Activated T-helper 1 cell treated with anti-CD3 and anti-CD28 coated beads, Interleukin-12 subunit alpha, Interleukin-12 subunit beta, Interleukin-2, Interleukin-4 antibody, amounts not matched to agents 30 ng/mL and 10 ng/mL and 1 ng/mL, durations not matched to agents 14 hours and 24 hours and 36 hours (primary cell): ENCODE data around the gene SCAMP1. TPM values are rescaled to one million over a fixed set of nuclear protein-coding genes. Genes with fewer than 3 reads are reported as not detected.
"Not testable (repeated sequence)": the region's sequence is repeated elsewhere in the genome, so short reads cannot be mapped to it uniquely, and the experiment has no call there.

Experiments
- DNase-seq: peaks from one replicate; pipeline ENCODE4 v3.0.0; 2021; ENCODE audit warnings: low spot score
- H3K27ac Mint-ChIP-seq: one replicate; pipeline ENCODE4 v1.8.0; 2021; ENCODE audit warnings: mild to moderate bottlenecking, mixed read lengths
- H3K27me3 Mint-ChIP-seq: one replicate; pipeline ENCODE4 v1.8.0; 2022; ENCODE audit warnings: mild to moderate bottlenecking, moderate library complexity, mixed read lengths; ENCODE audit not compliant: insufficient read depth
- H3K36me3 Mint-ChIP-seq: one replicate; pipeline ENCODE4 v1.8.0; 2021; ENCODE audit warnings: low read depth, mixed read lengths
- H3K4me1 Mint-ChIP-seq: one replicate; pipeline ENCODE4 v1.8.0; 2021; ENCODE audit warnings: low read depth, mixed read lengths
- H3K4me3 Mint-ChIP-seq: one replicate; pipeline ENCODE4 v1.8.0; 2021; ENCODE audit warnings: mild to moderate bottlenecking, moderate library complexity, mixed read lengths
- H3K9me3 Mint-ChIP-seq: one replicate; pipeline ENCODE4 v1.8.0; 2021; ENCODE audit warnings: mixed read lengths
- intact Hi-C: fragments of 100-400 bp; cut with micrococcal nuclease; formaldehyde crosslinking; loops from one replicate; pipeline ENCODE4 v1.15.1; 2024
- total RNA-seq: library from RNA; stranded (reverse); gene quantifications from 2 replicates; pipeline ENCODE4 v1.2.3, GENCODE V29; 2022

The SCAMP1 gene
- total RNA-seq, 1 donor from 2014 or later, result 21.3 TPM

DNA sequence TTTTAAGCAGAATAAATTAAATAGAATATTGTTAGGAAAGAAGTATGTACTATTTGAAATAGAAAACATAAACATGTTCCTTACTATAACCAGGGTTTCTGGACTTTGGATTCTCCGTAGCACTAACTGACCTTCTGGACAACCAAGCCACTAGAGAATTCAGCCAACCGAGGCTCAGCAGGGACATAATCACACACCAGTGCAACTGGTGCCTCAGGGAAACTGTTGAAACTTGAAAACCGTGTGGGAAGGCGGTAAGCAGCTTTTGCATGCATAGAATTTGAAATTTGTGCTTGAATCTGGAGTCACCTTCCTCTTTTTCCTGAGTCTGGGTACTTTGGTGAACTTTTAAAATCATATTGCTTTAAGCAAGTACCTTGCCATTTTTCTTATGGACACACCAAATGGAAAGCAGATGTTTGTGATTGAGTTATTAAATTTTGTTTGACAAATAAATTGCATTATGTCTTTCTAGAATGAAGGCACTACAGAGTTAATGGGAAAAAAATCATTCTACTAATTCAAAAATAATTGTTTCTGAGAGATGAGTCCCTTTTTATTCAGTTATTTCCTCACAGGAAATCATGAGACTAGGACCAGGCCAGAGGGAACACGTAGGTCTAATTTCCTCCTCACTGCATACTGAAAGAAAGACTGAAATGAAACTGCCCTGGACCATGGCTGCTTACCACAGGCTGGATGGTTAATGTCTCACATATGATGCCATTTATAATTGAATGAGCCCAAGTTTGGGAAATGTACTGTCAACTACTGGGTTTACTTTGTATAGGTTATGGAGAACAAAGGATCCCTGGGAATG is 20.6 kb upstream of the SCAMP1 start:
- H3K4me3 Mint-ChIP-seq, result no peak overlapping the region
- DNase-seq, result no peak
- H3K4me1 Mint-ChIP-seq, result no peaks in the 10 kb centered on the region
- peaks cover 6% of the 10 kb centered on the region for H3K9me3 Mint-ChIP-seq
- H3K27ac Mint-ChIP-seq, result no peak overlapping the region
- peaks cover 5% of the 10 kb centered on the region for H3K27me3 Mint-ChIP-seq
- intact Hi-C loops, result no loop called here
- no peaks in the 10 kb centered on the region for H3K36me3 Mint-ChIP-seq

DNA sequence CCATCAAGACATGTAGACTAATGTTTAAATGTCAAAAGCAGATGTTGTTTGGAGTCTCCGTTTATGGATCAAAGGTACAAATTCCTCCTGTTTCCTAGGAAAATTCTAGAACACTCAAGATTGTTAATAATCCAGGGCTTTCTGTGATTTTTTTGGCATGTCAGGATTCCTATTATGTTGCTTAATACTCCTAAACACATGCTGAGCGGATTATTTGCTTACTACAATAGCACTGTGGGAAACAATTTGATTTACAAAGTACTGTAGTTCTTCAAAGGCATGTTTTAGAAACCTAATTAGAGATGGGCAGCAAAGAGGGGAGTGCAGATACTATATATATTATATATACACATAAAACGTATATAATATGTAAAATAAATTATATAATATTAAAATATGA is 19.0 kb upstream of the SCAMP1 start:
- Mint-ChIP-seq H3K4me1 (no peaks in the 10 kb centered on the region), H3K9me3 (peaks cover 6% of the 10 kb centered on the region), H3K27ac (no peak overlapping the region), H3K36me3 (no peaks in the 10 kb centered on the region), H3K27me3 (no peaks in the 10 kb centered on the region), H3K4me3 (no peak overlapping the region)
- DNase-seq, result no peak
- intact Hi-C loops, result no loop called here

DNA sequence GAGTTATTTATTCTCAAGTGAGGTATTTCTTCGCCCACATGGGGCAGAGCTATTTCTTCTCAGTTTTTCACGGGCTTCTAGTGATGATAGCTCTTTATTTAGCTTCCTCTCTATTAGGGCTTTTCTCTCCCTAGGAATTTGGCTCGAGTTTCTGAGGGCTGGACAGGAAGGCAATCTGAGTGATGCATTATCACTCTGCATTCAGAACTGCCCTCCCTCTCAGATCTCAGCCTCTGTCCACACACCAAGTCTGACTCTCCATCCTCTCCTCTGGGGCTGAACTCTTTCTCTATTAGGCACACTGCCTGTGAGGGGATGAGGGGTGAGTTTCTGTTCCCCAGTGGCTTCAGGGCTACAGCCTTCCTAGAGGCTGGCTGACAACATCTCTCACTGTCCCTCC is 14.9 kb upstream of the SCAMP1 start:
- H3K9me3 Mint-ChIP-seq, result no peaks in the 10 kb centered on the region
- H3K4me1 Mint-ChIP-seq, result no peaks in the 10 kb centered on the region
- no peak overlapping the region for H3K4me3 Mint-ChIP-seq
- H3K36me3 Mint-ChIP-seq, result no peaks in the 10 kb centered on the region
- no peak overlapping the region for H3K27ac Mint-ChIP-seq
- H3K27me3 Mint-ChIP-seq, result peaks cover 6% of the 10 kb centered on the region
- DNase-seq, result no peak
- intact Hi-C loops, result no loop called here

DNA sequence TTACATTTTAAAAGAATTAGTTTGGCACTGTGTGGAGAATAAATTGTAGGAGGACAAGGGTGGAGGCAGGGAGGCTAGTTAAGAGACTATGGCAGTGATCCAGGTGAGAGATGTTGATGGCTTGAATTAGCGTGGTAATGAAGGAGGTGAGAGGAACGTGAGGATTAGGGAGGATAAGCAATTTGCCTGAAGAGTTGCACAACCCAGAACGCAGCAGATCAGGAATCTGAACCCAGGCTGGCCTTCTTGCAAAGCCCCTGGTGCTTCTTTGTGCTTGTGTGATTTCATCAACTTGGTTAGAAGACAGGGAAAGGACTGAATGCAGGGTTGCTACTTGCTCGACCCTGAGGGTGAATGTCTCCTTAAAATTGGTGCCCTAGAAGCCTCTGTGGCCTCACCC is 6.9 kb upstream of the SCAMP1 start:
- Mint-ChIP-seq H3K27me3 (peaks cover 12% of the 10 kb centered on the region), H3K27ac (no peak overlapping the region), H3K9me3 (no peaks in the 10 kb centered on the region), H3K4me3 (no peak overlapping the region), H3K36me3 (peaks cover 4% of the 10 kb centered on the region), H3K4me1 (peaks cover 4% of the 10 kb centered on the region)
- intact Hi-C loops, result no loop called here
- no peak for DNase-seq

DNA sequence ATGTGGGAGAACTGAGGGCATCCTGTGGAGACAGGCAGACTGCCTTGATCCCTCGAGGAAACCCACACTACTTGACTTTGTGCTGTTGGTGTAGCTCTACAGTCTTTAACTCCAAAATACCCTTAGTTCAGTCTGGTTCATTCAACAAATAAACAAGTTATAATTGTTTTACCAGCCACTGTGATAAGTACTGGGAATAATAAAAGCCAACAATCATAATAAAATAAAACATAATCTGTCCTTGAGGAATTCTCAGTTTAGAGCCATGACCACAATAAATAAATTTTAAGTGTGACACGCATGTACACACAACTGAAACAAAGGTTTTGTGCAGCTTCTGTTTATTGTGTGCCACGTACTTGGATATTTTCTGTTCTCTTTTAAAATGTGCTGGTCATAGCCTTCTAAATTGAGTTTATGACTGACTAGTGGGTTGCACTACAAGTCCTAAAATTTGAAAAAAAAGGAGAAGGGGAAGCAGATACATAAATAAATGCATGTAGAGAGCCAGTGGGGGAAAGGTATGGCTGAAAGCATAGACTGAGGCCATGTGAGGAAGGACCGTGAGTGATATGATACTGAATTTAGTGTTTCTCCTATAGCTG is 6.2 kb upstream of the SCAMP1 start:
- Mint-ChIP-seq H3K9me3 (no peaks in the 10 kb centered on the region), H3K36me3 (peaks cover 8% of the 10 kb centered on the region), H3K4me3 (no peak overlapping the region), H3K27me3 (peaks cover 12% of the 10 kb centered on the region), H3K27ac (no peak overlapping the region), H3K4me1 (peaks cover 10% of the 10 kb centered on the region)
- no peak for DNase-seq
- intact Hi-C loops, result no loop called here

DNA sequence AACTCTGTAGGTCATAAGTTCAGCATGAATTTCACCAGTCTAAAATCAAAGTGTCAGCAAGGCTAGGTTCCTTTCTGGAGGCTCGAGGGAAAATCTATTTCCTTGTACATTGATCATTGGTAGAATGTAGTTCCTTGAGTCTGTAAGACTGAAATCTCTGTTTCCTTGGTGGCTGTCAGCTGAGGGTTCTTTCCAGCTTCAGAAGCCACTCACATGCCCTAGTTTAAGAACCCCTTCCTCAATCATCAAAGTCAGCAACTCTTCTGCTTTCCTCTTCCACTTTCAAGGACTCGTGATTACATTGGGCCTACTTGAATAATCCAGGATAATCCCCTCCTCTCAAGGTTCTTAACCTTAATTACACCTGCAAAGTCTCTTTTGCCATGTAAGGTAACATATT is 4.9 kb upstream of the SCAMP1 start:
- Mint-ChIP-seq H3K36me3 (peaks cover 10% of the 10 kb centered on the region), H3K4me3 (no peak overlapping the region), H3K27me3 (peaks cover 6% of the 10 kb centered on the region), H3K9me3 (no peaks in the 10 kb centered on the region), H3K4me1 (peaks cover 17% of the 10 kb centered on the region), H3K27ac (no peak overlapping the region)
- no peak for DNase-seq
- intact Hi-C loops, result no loop called here

DNA sequence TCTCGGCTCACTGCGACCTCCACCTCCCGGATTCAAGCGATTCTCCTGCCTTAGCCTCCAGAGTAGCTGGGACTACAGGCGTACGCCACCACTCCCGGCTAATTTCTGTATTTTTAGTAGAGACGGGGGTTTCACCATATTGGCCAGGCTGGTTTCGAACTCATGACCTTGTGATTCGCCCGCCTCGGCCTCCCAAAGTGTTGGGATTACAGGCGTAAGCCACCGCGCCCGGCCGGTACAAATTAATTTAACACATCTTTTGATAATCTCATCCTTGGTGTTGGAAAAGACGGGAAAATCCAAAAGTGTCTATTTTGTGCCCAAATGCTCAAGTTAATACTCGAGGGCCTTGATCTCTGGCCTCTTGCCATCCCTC is 974 bp upstream of the SCAMP1 start:
- H3K4me1 Mint-ChIP-seq, result peaks cover 32% of the 10 kb centered on the region
- intact Hi-C loops, H3K27me3 Mint-ChIP-seq, H3K9me3 Mint-ChIP-seq, DNase-seq: not testable (repeated sequence)
- H3K4me3 Mint-ChIP-seq, result peak overlapping the region; percentile 98
- peak overlapping the region; percentile 92 for H3K27ac Mint-ChIP-seq
- H3K36me3 Mint-ChIP-seq, result peaks cover 10% of the 10 kb centered on the region

DNA sequence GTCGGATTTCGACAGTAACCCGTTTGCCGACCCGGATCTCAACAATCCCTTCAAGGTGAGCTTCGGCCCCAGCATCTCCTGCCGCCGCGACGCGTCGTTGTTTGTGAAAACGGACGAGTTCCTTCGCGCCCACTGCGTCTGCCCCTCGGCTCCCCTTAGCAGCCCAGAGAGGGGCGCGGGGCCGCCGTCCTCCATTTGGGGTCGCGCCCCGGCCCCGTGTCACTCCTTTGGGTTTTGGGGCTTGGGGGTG is 182 bp downstream of the SCAMP1 start:
- Mint-ChIP-seq H3K4me3 (peak overlapping the region; percentile 98), H3K4me1 (peaks cover 32% of the 10 kb centered on the region), H3K9me3 (no peaks in the 10 kb centered on the region), H3K27ac (peak overlapping the region; percentile 92), H3K36me3 (peaks cover 10% of the 10 kb centered on the region), H3K27me3 (no peaks in the 10 kb centered on the region)
- DNase-seq, result no peak
- intact Hi-C loops, result loop anchor here (1.0 to 5.0 kb wide), 7 partner anchors 44 to 874 kb away; partner anchors contain the start of genes AP3B1, ARSB, TBCA and WDR41

DNA sequence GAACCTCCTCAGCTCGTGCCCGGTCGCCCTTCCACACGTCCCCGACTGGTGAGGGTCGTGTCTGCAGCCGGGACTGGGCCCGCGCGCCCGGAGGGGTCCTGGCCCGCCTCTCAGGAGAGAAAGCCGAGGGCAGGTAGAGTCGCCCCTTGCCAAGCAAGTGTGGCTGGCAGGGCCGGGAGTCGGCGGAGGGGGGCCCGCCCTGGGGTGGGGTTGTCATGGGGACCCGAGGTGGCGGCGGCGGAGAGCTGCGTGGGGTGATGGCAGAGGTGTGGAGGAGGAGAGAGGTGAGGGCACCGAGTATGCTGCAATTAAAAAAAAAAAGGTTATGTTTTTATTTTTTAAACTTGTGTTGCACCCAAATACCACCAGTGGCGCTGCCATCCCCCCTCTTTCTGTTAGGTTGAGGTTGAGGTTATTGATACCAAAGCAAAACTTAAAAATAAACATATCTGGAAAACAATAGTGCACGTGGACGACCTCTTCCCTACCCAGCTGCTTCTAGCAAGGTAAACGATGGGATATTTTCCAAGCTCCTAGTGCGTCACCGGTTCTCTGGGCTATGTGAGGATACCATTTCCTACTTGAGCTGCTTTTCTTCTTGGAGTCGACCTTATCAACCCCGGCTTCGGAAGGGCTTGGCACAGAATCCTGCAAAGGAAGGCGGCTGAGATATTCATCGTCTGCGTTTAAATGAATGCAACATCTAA is 660 bp downstream of the SCAMP1 start:
- Mint-ChIP-seq H3K36me3 (peaks cover 10% of the 10 kb centered on the region), H3K9me3 (no peaks in the 10 kb centered on the region), H3K27ac (peak overlapping the region; percentile 92), H3K27me3 (no peaks in the 10 kb centered on the region), H3K4me1 (peaks cover 32% of the 10 kb centered on the region), H3K4me3 (peak overlapping the region; percentile 98)
- DNase-seq, result peak; percentile 54
- intact Hi-C loops, result loop anchor here (1.0 to 5.0 kb wide), 7 partner anchors 44 to 874 kb away; partner anchors contain the start of genes AP3B1, ARSB, TBCA and WDR41

DNA sequence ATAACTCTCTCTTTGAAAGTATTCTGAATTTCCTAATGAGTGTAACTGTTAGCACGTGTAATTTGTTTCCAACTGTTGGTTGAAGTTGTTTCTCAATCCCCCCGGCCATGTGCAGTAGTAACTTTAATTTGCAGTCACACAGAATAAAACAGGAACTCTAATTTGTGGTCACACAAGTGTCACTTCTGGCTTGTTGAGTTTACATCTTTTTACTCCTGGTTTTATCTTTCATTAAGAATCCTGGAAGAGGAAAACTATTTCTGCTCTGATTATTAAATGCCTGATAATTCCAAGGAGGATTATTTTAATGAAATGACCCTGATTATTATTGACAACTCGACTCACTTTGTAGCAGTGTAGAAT is 1.2 kb downstream of the SCAMP1 start:
- no peak for DNase-seq
- intact Hi-C loops, result loop anchor here (2.0 to 5.0 kb wide), 5 partner anchors 43 to 873 kb away; partner anchors contain the start of genes ARSB and WDR41
- H3K4me1 Mint-ChIP-seq, result peaks cover 32% of the 10 kb centered on the region
- no peaks in the 10 kb centered on the region for H3K27me3 Mint-ChIP-seq
- peak overlapping the region; percentile 98 for H3K4me3 Mint-ChIP-seq
- peak overlapping the region; percentile 85 for H3K27ac Mint-ChIP-seq
- peaks cover 10% of the 10 kb centered on the region for H3K36me3 Mint-ChIP-seq
- no peaks in the 10 kb centered on the region for H3K9me3 Mint-ChIP-seq

DNA sequence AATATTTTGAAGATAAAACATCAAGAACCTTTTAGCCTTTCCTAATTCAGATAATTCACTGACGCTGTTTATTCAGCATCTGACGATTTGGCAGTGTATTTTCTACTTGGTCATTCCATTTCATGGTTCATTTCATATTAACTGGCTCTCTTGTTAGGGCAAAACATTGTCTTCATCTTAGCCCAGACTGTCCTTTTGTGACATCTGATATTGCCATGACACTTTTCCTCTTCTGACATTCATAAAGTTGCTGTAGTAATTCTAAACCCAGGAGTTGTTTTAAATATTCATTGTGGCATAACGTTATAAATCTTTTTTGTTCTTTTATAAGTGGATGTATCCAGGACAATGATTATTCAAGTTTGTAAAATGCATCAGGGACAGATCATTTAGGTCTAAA is 1.8 kb downstream of the SCAMP1 start:
- H3K27me3 Mint-ChIP-seq, result no peaks in the 10 kb centered on the region
- no peak overlapping the region for H3K27ac Mint-ChIP-seq
- intact Hi-C loops, result loop anchor here (5.0 kb wide), 2 partner anchors 395 to 870 kb away; partner anchors contain the start of gene WDR41
- DNase-seq, result no peak
- H3K4me1 Mint-ChIP-seq, result peaks cover 32% of the 10 kb centered on the region
- no peaks in the 10 kb centered on the region for H3K9me3 Mint-ChIP-seq
- peaks cover 10% of the 10 kb centered on the region for H3K36me3 Mint-ChIP-seq
- H3K4me3 Mint-ChIP-seq, result peak overlapping the region; percentile 98

DNA sequence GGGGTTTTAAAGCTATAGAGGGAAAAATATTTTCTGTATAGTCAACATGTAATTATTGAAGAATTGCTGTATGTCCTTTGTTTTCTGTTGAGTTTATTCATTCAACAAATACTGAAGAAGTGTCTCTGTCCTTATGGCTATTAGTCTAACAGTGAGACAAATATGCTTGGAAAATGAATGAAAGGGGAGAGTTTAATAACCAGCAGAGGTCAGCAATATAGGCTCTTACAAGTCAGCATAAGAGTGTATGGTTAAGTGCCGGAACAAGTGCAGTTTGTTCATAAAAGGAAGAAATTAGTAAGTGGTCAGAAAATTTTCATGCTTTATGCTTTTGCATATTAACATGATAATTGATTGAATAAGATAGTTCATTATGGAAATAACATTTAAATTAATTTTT is 3.6 kb downstream of the SCAMP1 start:
- intact Hi-C loops, result loop anchor here (5.0 kb wide), 2 partner anchors 393 to 872 kb away; partner anchors contain the start of gene WDR41
- H3K36me3 Mint-ChIP-seq, result peaks cover 4% of the 10 kb centered on the region
- no peak overlapping the region for H3K4me3 Mint-ChIP-seq
- H3K27me3 Mint-ChIP-seq, result no peaks in the 10 kb centered on the region
- no peak for DNase-seq
- H3K4me1 Mint-ChIP-seq, result peaks cover 31% of the 10 kb centered on the region
- no peaks in the 10 kb centered on the region for H3K9me3 Mint-ChIP-seq
- no peak overlapping the region for H3K27ac Mint-ChIP-seq
